A549 treated with dexamethasone at 1 μM for 4 hours (cell line): ENCODE data around the gene LOXL1. TPM values are rescaled to one million over a fixed set of nuclear protein-coding genes. Genes with fewer than 3 reads are reported as not detected.

Experiments
- total RNA-seq: library from RNA; stranded (reverse); fragments of 200-300 nt; extraction: Qiagen RNA extraction; gene quantifications from 5 replicates; pipeline ENCODE4 v1.2.3, GENCODE V29; 2022

The LOXL1 gene
- 0.53 to 1.3 TPM (median 0.74 TPM) in 5 replicates for total RNA-seq

GRCh38 chr15:73926219-73927002 is at the start of gene LOXL1:
Gene LOXL1, plus strand, starts transcription at chr15:73926462. Its CDS starts 322 bp downstream, at chr15:73926784.

GRCh38 chr15:73991726-73992593 is 65.7 kb downstream of the LOXL1 start, which contains the start of gene STOML1:
Gene STOML1, minus strand, starts transcription at chr15:73992295. Its CDS starts 72 bp downstream, at chr15:73992223.

GRCh38 chr15:73994413-73994883 is 68.2 kb downstream of the LOXL1 start, which contains the start of gene PML:
Gene PML, plus strand, starts transcription at chr15:73994716. Its CDS starts 97 bp downstream, at chr15:73994813.

Other genes starting within 250 kb of the LOXL1 start
- gene CD276, start 242.1 kb upstream of the LOXL1 start, total RNA-seq: 61.9 to 92.8 TPM (median 91.0 TPM) in 5 replicates
- gene INSYN1, start 173.1 kb upstream of the LOXL1 start, total RNA-seq: 2.4 to 3.5 TPM (median 2.7 TPM) in 5 replicates
- not detected in 5 replicates for gene TBC1D21, start 52.9 kb upstream of the LOXL1 start, total RNA-seq
- 9.2 to 11.3 TPM (median 10.8 TPM) in 5 replicates for gene STOML1, start 65.8 kb downstream of the LOXL1 start, total RNA-seq
- 10.9 to 17.1 TPM (median 14.7 TPM) in 5 replicates for gene PML, start 68.3 kb downstream of the LOXL1 start, total RNA-seq
- 0.02 to 0.32 TPM (median 0.19 TPM) in 5 replicates for gene GOLGA6A, start 156.1 kb downstream of the LOXL1 start, total RNA-seq
- gene ISLR2, start 204.1 kb downstream of the LOXL1 start, total RNA-seq: 0.06 to 0.22 TPM (median 0.15 TPM) in 5 replicates
- 0.33 to 0.52 TPM (median 0.35 TPM) in 5 replicates for gene ISLR, start 247.2 kb downstream of the LOXL1 start, total RNA-seq